HEK293 (cell line): ENCODE results near the gene LGALSL.

ENCODE experiments used
- CTCF ChIA-PET: fragments of 350-600 bp; formaldehyde crosslinking; extraction: SDS; loops from one replicate; lab custom pipeline; 2021; ENCODE audit warnings: antibody characterized with exemption; lab: Yijun Ruan, JAX
- POLR2A ChIA-PET: fragments of 300-600 bp; formaldehyde crosslinking; extraction: SDS; loops from one replicate; lab custom pipeline; 2020; ENCODE audit warnings: antibody characterized with exemption, inconsistent platforms; lab: Yijun Ruan, JAX
- H3K27ac ChIP-seq: fragments of 200-500 bp; sonication (Bioruptor generic); 2 replicates; pipeline ENCODE4 v1.5.1; 2014; ENCODE audit warnings: low read depth, low read length, control low read depth, inconsistent platforms; ENCODE audit errors: extremely low read depth
- H3K36me3 ChIP-seq, 2 experiments: fragments of 200-500 bp in 1 of 2; sonication (Bioruptor generic) in 1 of 2; 1 replicate in 1 of 2; 2 replicates in 1 of 2; pipeline ENCODE4 v1.5.1; 2014 to 2017; ENCODE audit warnings: inconsistent platforms in 2 of 2, low read length in 2 of 2; ENCODE audit not compliant: control insufficient read depth in 2 of 2, insufficient read depth in 1 of 2
- H3K4me1 ChIP-seq: fragments of 200-500 bp; sonication (Bioruptor generic); 2 replicates; pipeline ENCODE4 v1.5.1; 2014; ENCODE audit warnings: mild to moderate bottlenecking, low read length, inconsistent platforms; ENCODE audit not compliant: control insufficient read depth, insufficient read depth
- H3K4me3 ChIP-seq: 2 replicates; pipeline ENCODE4 v1.5.1; 2011; ENCODE audit warnings: low read depth, mild to moderate bottlenecking, control low read depth, low read length, moderate library complexity
- H3K9me3 ChIP-seq: fragments of 200-500 bp; sonication (Bioruptor generic); 2 replicates; pipeline ENCODE4 v1.5.1; 2014; ENCODE audit warnings: low read depth, low read length, inconsistent platforms; ENCODE audit not compliant: control insufficient read depth, insufficient read depth
- GLIS2 ChIP-seq: fragments of 450-650 bp; formaldehyde crosslinking; IDR thresholded peaks from 2 replicates; pipeline ENCODE4 v1.5.1; 2016; ENCODE audit warnings: missing biosample characterization, missing genetic modification characterization
- KLF1 ChIP-seq: fragments of 450-650 bp; formaldehyde crosslinking; IDR thresholded peaks from 2 replicates; pipeline ENCODE4 v1.5.1; 2016; ENCODE audit warnings: missing biosample characterization, missing genetic modification characterization
- MEIS1 ChIP-seq: sonication (generic); formaldehyde crosslinking; IDR thresholded peaks from 2 replicates; pipeline ENCODE4 v1.8.1; 2022; ENCODE audit warnings: missing genetic modification reagents, mild to moderate bottlenecking, borderline replicate concordance
- PRDM1 ChIP-seq: fragments of 450-650 bp; formaldehyde crosslinking; IDR thresholded peaks from 2 replicates; pipeline ENCODE4; 2016; ENCODE audit warnings: missing biosample characterization, missing genetic modification characterization
- SCRT2 ChIP-seq: fragments of 450-650 bp; formaldehyde crosslinking; IDR thresholded peaks from 2 replicates; pipeline ENCODE4 v1.5.1; 2016; ENCODE audit warnings: missing biosample characterization, missing genetic modification characterization
- ZFP3 ChIP-seq: fragments of 450-650 bp; formaldehyde crosslinking; IDR thresholded peaks from 2 replicates; pipeline ENCODE4 v1.5.1; 2016; ENCODE audit warnings: low read depth, missing biosample characterization, missing genetic modification characterization
- ZNF132 ChIP-seq: fragments of 450-650 bp; formaldehyde crosslinking; IDR thresholded peaks from 2 replicates; pipeline ENCODE4 v1.5.1; 2017; ENCODE audit warnings: missing biosample characterization, missing genetic modification characterization, borderline replicate concordance
- ZNF140 ChIP-seq: fragments of 450-650 bp; formaldehyde crosslinking; IDR thresholded peaks from 2 replicates; pipeline ENCODE4 v1.5.1; 2016; ENCODE audit warnings: missing biosample characterization, missing genetic modification characterization
- ZNF202 ChIP-seq: fragments of 450-650 bp; formaldehyde crosslinking; IDR thresholded peaks from 2 replicates; pipeline ENCODE4 v1.5.1; 2016; ENCODE audit warnings: missing biosample characterization, missing genetic modification characterization, borderline replicate concordance
- ZNF426 ChIP-seq: fragments of 450-650 bp; formaldehyde crosslinking; IDR thresholded peaks from 2 replicates; pipeline ENCODE4 v1.5.1; 2017; ENCODE audit warnings: missing biosample characterization, missing genetic modification characterization, mild to moderate bottlenecking, inconsistent platforms, moderate library complexity
- ZNF561 ChIP-seq: fragments of 450-650 bp; IDR thresholded peaks from 2 replicates; pipeline ENCODE4 v1.5.1; 2018; ENCODE audit warnings: missing biosample characterization, missing genetic modification characterization, borderline replicate concordance
- ZNF660 ChIP-seq: fragments of 450-650 bp; IDR thresholded peaks from 2 replicates; pipeline ENCODE4 v1.5.1; 2018; ENCODE audit warnings: missing biosample characterization, mild to moderate bottlenecking, missing genetic modification characterization
- ZNF843 ChIP-seq: fragments of 450-650 bp; formaldehyde crosslinking; IDR thresholded peaks from 2 replicates; pipeline ENCODE4 v1.5.1; 2016; ENCODE audit warnings: missing biosample characterization, missing genetic modification characterization
- TF ChIP-seq, protein P1 (sequence below): fragments of 450-650 bp; formaldehyde crosslinking; IDR thresholded peaks from 2 replicates; pipeline ENCODE4 v1.5.1; 2016; ENCODE audit warnings: missing biosample characterization, missing genetic modification characterization
- TF ChIP-seq, protein P2 (sequence below): fragments of 450-650 bp; formaldehyde crosslinking; IDR thresholded peaks from 2 replicates; pipeline ENCODE4 v1.5.1; 2016; ENCODE audit warnings: missing biosample characterization, missing genetic modification characterization
- TF ChIP-seq, protein P3 (sequence below): fragments of 450-650 bp; formaldehyde crosslinking; IDR thresholded peaks from 2 replicates; pipeline ENCODE4 v1.5.1; 2016; ENCODE audit warnings: missing biosample characterization, missing genetic modification characterization

Gene LGALSL

DNA sequence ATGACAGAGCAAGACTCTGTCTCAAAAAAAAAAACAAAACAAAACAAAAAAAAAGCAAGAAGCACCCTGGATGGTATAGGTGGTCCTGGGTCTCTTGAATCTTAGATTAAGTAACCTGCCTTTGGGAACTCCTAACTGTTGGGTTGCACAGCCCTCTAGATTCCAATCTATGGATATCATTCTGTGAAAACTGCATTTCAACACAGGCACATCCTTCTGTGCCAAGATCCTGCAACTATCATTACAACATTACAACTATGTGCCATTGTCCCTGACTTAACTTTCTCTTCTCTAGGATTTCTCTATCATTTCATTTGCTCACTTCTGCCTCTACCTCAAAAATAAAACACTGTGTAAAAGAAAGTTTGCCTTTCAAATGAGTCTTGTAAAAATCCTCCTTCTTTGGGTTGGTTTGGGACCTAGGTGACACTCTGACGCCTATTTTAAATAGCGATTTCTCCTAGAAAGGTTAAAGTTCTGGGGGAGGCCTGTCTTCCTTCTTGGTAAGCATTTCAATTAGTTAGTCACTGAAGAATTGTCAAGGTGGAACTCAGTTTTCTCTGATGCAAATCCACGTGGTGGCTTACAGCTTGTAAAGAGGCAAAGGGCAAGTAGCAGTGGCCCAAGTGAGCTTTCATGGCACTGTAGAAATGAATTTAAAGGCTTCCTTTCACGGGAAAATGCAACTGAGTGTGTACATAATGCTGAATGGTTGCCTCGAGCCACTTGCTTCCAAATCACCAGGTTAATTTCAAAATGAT lies 9.2 kb downstream of the LGALSL start:
- TF ChIP-seq MEIS1, result no peak
- no peak for TF ChIP-seq ZNF660
- TF ChIP-seq PRDM1, result 0 out of 2 replicates have a peak, but pooled peaks have one; percentile 23
- TF ChIP-seq, all 188 proteins: peak for 1
- Histone ChIP-seq H3K27ac (no peak overlapping the region), H3K9me3 (no peaks in the 10 kb centered on the region), H3K36me3 (peaks cover 12 to 21% of the 10 kb centered on the region in 2 experiments; a peak in 2 of 3 replicates), H3K4me1 (no peaks in the 10 kb centered on the region), H3K4me3 (no peak overlapping the region)
- ChIA-PET POLR2A (interaction anchor here (0.8 kb wide), 1 partner anchor 10 kb away, joined by 3 read pairs; no protein-coding TSS in a partner anchor), CTCF (interaction anchor here (0.8 to 1.2 kb wide), 3 partner anchors 132 to 358 kb away, joined by 3 to 6 read pairs (median 6); no protein-coding TSS in a partner anchor)

DNA sequence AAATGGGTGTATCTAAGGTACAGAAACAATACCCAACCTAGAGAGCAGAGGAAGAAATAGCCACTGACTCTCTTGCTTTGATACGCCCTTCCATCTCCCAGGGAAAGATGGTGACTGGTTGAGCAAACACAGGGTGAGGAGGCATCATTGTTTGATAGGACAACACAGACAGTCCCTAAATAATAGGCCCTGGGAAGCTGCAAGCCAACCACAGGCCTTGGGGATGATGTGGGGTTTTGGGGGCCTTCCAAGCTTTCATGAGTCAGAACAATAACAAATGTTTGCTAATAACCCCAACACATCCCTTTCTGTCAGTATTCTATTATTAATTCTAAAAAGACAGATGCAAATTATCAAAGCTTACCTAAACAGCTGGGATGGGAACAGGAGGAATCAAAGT lies 9.8 kb downstream of the LGALSL start:
- CTCF ChIA-PET, result interaction anchor here (0.9 to 1.2 kb wide), 3 partner anchors 11 to 359 kb away, joined by 3 to 6 read pairs (median 3); no protein-coding TSS in a partner anchor
- Histone ChIP-seq H3K4me3 (no peak overlapping the region), H3K36me3 (peaks cover 5 to 15% of the 10 kb centered on the region in 2 experiments; a peak in 2 of 3 replicates), H3K9me3 (no peaks in the 10 kb centered on the region), H3K27ac (no peak overlapping the region), H3K4me1 (no peaks in the 10 kb centered on the region)
- POLR2A ChIA-PET, result no interaction called here
- TF ChIP-seq, protein P1, sequence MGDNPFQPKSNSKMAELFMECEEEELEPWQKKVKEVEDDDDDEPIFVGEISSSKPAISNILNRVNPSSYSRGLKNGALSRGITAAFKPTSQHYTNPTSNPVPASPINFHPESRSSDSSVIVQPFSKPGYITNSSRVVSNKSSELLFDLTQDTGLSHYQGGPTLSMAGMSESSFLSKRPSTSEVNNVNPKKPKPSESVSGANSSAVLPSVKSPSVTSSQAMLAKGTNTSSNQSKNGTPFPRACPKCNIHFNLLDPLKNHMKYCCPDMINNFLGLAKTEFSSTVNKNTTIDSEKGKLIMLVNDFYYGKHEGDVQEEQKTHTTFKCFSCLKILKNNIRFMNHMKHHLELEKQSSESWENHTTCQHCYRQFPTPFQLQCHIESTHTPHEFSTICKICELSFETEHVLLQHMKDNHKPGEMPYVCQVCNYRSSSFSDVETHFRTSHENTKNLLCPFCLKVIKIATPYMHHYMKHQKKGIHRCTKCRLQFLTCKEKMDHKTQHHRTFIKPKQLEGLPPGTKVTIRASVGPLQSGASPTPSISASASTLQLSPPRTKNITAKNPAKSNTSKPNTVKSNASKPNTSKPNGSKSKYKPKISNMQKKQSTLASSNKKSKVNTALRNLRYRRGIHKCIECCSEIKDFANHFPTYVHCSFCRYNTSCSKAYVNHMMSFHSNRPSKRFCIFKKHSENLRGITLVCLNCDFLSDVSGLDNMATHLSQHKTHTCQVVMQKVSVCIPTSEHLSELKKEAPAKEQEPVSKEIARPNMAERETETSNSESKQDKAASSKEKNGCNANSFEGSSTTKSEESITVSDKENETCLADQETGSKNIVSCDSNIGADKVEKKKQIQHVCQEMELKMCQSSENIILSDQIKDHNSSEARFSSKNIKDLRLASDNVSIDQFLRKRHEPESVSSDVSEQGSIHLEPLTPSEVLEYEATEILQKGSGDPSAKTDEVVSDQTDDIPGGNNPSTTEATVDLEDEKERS, result no peak
- TF ChIP-seq ZNF132 (tag by site-specific recombination) (no peak), ZFP3 (no peak), GLIS2 (tag by site-specific recombination) (no peak), KLF1 (tag by site-specific recombination) (no peak), SCRT2 (tag by site-specific recombination) (no peak), ZNF843 (tag by site-specific recombination) (no peak), ZNF561 (no peak), PRDM1 (no peak), ZNF140 (tag by site-specific recombination) (no peak), ZNF426 (no peak), ZNF202 (tag by site-specific recombination) (no peak)
- TF ChIP-seq, protein P2, sequence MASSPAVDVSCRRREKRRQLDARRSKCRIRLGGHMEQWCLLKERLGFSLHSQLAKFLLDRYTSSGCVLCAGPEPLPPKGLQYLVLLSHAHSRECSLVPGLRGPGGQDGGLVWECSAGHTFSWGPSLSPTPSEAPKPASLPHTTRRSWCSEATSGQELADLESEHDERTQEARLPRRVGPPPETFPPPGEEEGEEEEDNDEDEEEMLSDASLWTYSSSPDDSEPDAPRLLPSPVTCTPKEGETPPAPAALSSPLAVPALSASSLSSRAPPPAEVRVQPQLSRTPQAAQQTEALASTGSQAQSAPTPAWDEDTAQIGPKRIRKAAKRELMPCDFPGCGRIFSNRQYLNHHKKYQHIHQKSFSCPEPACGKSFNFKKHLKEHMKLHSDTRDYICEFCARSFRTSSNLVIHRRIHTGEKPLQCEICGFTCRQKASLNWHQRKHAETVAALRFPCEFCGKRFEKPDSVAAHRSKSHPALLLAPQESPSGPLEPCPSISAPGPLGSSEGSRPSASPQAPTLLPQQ, result no peak
- TF ChIP-seq, protein P3, sequence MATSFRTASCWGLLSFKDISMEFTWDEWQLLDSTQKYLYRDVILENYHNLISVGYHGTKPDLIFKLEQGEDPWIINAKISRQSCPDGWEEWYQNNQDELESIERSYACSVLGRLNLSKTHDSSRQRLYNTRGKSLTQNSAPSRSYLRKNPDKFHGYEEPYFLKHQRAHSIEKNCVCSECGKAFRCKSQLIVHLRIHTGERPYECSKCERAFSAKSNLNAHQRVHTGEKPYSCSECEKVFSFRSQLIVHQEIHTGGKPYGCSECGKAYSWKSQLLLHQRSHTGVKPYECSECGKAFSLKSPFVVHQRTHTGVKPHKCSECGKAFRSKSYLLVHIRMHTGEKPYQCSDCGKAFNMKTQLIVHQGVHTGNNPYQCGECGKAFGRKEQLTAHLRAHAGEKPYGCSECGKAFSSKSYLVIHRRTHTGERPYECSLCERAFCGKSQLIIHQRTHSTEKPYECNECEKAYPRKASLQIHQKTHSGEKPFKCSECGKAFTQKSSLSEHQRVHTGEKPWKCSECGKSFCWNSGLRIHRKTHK (tag by site-specific recombination), result no peak
